ENCODE measurements around the gene RPTOR.
"Not testable (repeated sequence)": the region's sequence is repeated elsewhere in the genome, so short reads cannot be mapped to it uniquely, and the experiment has no call there.

The RPTOR gene

DNA sequence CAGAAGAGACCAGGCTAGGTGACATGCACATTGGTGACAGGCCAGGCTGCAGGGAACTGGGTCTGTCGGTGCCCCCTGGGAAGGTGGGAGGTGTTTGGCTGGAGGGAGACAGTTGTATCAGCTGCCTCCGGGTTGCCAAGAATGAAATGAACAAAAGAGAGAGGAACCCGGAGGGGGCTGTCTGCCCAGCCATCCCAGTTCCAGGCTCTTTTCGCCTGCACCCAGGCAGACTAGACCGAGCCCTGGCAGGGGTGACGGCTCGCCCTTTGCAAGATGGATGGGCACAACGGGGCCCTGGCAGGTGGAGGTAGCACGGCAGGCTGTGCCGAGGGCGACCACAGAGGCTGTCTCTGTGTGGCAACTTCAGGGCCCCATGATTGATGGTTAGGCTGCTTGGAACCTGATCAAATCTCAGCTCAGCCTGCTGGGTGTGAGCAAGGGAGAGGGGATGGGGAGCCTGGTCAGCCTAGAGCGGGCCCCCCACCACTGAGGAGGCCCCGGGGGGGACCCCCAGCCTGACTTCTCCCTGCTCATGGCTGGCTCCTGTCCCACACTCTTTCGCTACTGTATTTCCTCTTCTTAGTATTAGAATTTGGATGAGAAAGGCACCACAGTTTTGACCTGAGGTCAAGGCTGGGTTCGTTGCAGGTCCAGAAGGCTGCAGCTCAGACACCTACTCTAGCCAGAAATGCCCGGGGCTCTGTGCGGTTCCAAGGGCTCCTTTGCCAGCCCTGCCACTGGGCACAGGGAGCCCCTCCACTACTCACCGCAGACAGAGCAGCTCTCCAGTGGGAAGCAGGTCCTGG lies 328.1 kb downstream of the RPTOR start:
- no peak for DNase-seq

DNA sequence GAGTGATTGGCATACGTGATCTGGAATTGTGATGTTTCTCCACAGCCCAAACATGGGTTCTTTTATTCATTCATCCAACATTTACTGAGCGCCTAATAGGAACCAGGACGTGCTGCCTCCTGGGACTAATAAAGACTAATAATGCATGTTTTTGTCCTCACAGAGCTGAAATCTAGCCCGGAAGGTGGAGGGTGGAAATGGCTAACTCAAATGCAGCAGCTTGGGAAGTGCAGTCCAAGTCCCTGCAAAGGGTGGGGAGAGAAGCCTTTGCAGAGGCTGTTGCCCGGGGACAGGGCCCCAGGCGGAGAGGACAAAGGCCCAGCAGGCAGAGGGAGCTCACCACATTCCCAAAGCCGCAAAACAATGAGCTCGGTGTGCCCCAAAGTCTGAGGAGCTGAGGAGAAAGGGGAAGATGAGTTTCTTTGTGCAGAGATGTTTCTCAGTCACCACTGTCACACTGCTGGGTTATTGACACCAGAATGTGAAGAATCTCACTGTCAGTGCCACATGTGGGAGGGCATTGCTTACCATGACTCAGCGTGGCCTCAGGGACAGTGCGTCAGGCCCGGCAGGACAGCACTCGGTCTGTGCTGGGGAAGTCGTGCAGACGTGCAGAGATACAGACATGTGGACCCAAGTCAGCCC lies 328.8 kb downstream of the RPTOR start:
- DNase-seq: no peak

DNA sequence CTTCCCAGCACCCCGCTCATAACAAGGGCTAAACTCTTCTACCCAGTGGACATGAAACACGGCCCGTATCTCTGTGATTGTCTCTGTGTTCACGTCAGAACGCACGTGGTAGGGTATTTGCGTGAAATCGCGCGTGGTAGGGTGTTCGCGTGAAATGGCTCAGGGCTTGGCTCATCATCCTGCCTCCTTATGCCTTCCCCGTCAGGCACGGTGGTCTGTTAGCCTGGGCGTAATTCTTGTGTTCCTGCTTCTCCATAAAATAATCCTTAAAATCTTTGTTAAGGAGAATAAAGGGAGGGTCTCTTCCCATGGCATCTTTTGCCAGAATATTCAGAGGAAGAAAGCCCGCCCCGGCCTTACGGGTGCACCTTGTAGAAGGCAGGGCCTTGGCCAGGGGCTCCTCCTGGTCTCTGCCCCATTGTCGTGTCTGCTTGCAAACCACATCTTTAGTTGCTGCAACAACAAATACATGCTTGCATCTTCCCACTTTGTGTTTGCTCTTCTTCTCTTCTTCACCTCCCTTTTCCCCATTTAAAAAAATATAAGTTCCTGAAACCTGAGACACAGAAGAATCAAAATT lies 330.3 kb downstream of the RPTOR start:
- no peak for DNase-seq

DNA sequence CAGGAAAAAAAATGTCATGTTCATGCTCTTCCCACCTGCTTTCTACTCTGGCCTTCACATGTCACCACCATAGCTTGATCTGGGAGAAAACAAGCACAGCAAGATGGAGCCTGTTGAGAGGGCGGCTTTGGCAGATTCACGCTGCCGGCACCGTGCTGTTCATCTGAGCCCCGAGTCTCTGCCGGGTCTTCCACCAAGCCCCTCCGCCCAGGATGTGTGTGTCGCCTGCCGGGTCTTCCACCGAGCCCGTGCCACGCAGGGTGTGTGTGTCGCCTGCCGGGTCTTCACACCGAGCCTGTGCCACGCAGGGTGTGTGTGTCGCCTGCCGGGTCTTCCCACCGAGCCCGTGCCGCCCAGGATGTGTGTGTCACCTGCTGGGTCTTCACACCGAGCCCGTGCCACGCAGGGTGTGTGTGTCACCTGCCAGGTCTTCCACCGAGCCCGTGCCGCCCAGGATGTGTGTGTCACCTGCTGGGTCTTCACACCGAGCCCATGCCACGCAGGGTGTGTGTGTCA lies 330.9 kb downstream of the RPTOR start:
- DNase-seq: not testable (repeated sequence)

DNA sequence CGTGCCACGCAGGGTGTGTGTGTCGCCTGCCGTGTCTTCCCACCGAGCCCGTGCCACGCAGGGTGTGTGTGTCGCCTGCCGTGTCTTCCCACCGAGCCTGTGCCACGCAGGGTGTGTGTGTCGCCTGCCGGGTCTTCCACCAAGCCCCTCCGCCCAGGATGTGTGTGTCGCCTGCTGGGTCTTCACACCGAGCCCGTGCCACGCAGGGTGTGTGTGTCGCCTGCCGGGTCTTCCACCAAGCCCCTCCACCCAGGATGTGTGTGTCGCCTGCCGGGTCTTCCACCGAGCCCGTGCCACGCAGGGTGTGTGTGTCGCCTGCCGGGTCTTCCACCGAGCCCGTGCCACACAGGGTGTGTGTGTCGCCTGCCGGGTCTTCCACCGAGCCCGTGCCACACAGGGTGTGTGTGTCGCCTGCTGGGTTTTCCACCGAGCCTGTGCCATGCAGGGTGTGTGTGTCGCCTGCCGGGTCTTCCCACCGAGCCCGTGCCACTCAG lies 331.9 kb downstream of the RPTOR start:
- DNase-seq: not testable (repeated sequence)

DNA sequence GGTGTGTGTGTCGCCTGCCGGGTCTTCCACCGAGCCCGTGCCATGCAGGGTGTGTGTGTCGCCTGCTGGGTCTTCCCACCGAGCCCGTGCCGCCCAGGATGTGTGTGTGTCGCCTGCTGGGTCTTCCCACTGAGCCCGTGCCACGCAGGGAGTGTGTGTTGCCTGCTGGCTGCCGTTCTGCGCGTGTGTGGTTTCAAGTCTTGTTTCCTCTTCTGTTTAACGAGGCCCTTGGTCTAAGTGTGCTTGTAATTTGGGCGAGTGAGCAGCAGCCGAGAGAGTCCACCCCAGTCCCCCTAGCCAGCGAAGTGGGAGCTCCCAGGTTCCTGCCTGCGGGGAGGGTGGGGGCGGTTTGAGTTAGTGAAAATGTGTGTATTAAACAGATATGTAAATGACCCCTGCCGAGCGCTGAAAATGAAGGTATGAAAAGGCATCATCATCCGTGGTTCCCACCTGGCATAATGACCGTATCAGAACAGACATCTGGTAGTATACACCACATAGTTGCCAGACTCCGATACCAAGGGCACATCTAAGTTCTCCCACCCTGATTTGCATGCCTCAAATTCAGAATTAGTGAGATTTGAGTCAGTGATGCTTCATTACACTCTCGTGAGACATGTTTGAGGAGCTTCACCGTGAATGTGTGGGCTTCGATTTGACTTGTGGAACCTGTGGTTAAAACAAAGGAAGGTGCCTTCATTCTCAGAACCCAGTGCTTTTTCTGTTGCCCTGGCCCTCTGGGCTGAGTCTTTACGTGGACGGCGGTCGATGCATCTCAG lies 332.5 kb downstream of the RPTOR start:
- no peak for DNase-seq

DNA sequence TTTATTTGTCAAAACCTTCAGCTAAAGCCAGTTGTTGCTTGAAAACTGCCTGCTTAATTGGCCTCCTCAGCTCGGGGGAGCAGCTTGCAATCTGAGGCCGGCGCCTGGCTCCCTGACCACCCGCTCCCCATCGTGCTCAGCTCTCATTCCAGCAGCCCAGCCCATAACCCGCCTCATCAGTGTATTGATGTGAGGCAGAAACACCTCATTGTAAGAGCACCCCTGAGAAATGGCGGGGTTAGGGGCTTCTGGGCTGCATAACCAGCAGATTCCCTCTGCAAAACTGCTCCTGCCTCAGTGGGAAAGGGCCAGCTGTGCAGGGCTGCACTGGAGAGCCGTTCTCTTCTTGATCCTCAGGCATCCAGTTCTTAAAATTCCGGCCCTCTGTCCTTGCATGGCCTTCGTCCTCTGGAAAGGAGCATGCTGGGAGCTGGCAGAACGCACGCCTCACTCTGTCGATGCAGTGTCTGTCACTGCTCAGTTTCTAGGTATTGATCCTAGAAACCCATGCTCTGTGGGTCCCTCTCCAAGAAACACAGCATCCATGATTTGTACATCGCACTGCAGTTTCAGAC lies 333.2 kb downstream of the RPTOR start:
- DNase-seq: no peak

DNA sequence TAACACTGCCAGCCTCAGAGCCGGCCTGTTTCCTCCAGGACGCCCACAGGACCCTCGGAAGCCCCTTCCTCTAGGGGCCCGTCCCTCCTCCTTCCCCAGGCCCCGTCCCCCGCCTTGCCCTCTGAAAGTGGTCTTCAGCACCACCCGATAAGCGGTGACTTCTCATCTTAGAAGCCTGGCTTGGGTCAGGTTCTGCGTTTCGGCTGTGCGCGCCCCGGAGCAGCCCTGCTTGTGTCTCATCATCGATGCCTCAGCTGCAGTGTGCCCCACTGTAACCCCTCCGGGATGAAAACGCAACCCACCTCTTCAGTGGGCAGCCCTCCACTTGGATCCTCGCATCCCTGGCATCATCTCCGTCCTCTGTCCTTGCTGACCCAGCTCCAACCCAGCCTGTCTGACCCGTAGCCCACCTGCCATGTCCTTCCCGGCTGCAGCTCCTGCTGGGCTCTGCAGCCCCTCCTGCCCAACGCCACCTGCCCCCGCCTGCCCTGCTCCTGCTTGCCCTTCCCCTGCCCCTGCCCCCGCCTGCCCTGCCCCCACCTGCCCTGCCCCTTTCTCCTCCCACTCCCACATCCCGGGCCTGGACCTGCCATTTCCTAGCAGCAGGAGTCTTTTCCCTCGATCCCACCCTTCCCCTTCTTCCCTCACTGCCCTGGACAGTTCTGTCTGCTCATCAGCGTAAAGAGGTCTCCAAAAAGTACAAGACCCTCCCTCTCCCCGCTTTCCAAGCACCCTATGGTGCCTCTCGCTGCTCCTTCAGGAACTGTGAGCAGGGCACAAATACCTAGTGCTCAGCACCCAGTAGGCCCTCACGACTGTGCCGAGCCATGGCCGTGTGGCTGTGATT lies 334.5 kb downstream of the RPTOR start:
- no peak for DNase-seq

DNA sequence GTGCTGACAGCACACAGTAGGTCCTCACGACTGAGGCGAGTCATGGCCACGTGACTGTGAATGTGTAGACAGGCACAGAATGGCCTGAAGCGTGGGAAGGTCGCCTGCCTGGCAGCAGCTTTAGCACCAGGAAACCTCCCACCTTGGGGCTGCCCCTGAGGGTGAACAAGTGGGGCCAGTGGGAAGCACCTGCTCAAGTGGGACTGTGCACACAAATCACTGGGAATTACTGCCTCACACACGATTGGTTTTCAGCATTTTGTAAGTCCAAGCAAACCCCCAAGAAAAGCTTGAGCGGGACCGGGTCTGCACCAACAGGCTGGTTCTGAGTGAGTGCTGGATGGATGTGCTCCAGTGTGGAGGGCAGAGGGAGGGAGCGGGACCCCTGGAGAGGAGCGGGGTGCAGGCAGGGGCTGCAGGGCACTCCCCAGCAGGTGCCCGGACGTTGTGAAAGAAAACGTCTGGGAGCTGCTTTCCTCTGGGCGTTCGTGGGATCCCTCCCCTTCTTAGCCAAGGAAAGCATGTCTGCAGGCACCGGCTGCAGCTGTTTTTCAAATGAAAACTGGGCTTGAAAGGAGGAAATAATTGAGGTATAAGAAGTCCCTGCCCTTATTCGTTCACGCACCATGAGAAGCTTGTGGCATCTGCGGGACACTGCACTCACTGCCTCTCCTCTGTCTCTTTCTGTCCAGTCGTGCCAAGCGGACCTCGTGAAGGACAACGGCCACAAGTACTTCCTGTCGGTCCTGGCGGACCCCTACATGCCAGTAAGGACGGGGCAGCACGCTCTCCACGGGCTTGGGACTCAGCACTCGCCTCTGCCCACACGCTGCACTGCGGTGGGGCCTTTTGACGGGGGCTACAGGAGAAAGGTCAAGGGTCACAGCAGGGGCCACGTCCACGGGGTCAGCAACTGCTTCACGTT lies 335.3 kb downstream of the RPTOR start:
- no peak for DNase-seq

DNA sequence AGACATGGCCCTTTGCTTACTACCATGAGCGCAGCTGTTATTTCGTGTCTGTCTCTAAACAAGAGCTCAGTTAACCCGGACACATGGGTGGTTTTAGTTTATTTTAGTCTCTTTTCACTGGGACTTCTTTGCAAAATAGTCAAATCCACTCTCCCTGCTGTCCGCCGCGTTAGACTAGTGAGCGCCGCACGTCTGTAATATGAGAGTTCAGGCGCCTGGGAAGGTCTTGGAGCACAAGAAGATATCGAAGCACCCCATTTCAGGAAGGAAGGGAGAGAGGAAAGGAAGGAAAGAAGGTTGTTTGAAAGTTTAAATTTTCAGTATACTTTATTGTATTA lies 336.0 kb downstream of the RPTOR start:
- no peak for DNase-seq

DNA sequence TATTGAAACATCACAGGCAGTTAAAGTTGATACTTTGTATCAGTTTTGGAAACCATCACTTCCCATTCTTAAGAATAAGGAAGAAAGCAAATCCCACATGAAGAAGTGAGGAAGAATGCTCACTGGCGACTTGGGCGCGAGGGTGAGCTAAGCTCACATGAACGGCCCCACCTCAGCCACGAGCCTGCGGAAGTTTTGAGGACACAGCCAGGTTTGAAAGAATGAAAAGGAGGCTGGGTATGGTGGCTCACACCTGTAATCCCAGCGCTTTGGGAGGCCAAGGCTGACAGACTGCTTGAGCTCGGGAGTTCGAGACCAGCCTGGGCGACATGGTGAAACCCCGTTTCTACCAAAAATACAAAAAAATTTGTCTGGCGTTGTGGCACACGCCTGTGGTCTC lies 336.7 kb downstream of the RPTOR start:
- DNase-seq: no peak

DNA sequence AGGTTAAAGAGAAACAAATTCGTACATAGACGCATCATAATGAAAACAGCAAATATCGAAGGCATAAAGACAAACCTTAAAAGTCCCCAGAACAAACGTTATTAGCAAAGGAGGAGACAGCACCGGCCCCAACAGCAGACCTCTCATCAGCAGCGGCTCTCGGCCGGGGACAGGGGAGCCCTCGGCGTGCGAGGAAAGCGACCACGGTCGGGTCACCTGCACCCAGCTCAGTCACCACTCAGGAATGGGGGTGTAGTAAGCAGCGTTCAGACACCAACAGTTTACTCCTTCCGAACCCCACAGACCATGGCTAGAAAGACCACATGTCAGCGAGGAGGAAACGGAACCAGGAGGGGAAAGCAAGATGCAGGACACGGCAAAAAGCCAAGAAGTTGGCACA lies 337.7 kb downstream of the RPTOR start:
- DNase-seq: no peak

DNA sequence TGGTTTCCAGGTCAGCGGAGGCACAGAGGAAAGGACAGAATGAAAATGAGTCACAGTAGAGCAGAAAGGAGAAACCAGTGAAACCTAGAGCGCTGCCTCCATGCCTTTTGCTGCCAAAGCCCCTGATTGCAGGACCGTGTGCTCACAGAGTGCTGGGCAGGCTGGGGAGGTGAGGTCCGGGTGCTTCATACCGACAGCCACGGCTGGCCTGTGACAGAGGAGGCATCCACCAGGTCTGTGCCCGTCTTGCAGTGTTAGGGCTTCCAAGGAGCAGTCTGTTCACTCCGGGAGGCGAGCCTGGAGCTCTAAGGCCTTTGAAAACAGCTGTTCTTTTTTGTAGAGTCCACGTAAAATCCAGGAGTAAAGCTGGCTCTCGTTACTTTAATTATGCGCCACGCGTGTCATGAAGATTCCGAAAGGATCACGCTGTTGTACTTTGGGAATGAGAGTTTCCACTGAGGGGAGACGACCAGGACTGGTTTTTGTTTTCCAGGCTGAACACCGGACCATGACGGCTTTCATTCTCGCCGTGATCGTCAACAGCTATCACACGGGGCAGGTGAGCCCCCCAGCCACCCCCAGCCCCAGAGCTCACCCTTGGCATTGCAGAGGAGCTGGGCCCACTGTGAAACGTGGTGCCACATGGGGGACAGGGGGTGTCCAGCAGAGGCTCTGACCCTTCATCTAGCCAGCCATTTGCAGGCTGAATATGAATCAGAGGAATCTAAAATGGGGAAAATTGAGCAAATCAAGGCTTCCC lies 338.5 kb downstream of the RPTOR start:
- no peak for DNase-seq

DNA sequence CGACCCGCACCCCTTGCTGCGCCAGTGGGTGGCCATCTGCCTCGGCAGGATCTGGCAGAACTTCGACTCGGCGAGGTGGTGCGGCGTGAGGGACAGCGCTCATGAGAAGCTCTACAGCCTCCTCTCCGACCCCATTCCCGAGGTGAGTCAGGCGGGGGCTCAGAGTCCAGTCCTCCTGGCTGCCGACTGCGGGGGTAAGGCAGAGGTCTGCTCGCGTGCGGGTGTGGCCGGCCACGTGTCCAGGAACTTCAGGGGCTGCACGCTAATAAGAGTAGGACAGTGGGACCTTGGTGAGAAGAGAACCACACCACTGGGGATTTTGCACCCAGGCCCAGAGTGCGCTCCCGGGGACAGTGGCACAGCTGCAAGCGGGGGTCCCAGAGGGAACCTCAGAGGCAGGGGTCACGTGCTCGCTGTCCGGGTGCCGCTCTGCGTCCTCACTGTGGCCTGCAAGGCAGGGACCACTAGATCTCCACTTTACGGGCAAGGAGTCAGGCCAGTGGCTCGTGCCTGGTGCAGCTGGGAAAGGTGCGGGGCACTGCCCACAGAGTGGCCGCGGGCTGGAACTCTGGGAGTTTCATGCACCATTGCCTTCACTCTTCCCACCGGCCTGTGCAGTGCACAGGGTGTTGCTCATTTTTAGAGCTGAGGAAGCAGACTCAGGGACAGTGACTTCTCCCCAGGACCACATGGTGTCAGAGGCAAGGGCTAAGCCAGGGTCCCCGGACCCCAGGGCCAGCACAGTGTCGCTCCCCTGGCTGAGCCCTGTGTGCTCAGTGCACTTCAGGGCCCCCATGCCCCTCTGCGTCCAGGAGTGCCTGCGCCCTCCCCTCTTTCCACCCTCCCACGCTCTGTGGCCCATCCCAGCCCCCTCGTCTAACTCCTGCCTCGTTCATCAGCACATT lies 339.4 kb downstream of the RPTOR start:
- DNase-seq: no peak

DNA sequence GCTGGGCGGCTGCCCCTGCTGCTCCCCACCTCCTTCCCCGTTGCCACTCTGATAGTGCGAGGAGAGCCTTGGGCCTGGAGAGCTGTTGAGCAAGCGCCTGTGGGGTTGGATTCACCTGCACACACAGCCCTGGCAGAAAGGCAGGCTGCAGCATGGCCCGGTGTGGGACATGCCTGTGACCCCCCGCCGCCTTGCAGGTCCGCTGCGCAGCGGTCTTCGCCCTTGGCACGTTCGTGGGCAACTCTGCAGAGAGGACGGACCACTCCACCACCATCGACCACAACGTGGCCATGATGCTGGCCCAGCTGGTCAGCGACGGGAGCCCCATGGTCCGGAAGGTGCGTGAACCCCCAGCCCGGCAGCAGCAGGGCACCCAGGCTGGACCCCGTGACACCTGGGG lies 340.2 kb downstream of the RPTOR start:
- no peak for DNase-seq

DNA sequence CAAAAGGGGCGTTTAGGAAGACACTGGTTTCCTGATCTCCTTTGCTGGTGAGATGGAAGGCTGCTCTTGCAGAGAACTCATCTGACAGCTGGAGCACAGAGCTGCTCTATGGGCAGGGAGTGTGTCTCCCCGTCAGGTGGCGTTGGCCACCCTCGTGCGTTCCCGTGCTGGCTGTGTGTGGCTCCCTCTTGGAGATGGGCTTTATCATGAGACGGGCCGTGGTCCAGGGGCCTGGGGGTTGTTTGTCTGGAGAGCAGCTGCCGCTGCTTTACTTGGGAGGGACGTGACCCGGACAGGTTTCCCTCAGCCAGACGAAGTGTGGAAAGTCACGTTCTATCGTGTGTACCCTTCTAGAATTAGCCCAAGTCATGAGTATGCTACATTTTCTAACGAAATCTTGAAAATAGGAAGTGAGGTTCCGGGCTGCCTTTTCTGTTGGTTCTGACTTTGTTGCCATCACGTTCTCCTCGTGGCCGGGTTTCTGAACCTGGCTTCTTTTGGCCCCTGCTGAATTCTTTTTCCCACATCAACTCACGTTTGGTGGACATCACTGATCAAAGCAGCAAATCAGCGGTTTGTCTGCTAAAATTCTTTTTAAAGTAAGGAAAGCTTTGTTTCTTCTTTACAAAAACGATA lies 341.4 kb downstream of the RPTOR start:
- DNase-seq: no peak

DNA sequence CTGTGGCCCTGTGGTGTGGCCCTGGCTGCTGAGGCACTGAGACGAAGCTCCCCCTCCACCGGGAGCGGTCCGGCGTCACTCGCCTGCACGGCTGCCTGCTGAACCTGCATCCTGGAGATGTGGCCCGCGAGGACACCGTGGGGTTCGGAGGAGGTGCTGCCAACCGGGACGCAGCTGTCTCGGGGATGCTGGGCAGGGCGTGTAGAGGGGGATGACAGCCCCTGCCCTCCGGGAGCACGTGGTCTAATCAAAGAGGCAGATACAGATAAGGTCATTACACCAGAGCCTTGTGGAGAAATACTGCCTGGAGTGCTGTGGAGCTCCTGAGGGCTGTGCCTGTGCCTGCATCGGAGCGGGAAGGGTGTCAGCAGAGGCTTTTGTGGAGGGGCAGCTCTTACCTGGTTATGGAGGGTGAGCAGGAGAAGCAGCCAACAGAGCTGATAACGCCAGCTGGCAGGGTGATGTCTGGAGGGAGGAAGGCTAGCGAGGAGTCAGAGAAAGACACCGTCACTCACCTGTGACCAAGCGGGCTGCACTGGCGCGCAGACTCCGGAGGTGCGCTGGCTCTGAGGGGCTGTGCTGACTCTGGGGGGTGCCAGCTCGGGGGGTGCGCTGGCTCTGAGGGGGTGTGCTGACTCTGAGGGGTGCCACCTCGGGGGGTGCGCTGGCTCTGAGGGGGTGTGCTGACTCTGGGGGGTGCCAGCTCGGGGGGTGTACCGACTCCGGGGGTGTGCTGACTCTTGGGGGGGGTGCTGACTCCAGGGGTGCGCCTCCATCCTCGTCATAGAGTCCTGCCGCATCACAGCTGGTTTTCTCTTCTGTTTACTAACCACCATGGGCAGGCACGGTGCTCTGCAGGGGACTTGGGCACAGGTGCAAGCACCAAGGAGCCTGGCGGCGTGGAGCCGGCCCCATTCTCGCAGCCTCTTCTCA lies 342.3 kb downstream of the RPTOR start:
- DNase-seq: peak; percentile 47
